Parathyroid adenoma (tissue), 2 donors: ENCODE data around the gene SUPT3H.

Source experiments
- H2AFZ ChIP-seq: fragments of 300-600 bp; sonication (generic); one replicate; pipeline ENCODE4 v1.7.0; 2017; ENCODE audit warnings: antibody characterized with exemption, mild to moderate bottlenecking
- H3K27ac ChIP-seq: fragments of 300-600 bp; sonication (generic); one replicate; pipeline ENCODE4 v1.7.0; 2017
- H3K27me3 ChIP-seq: fragments of 300-600 bp; sonication (generic); one replicate; pipeline ENCODE4 v1.7.0; 2017; ENCODE audit warnings: low read length; ENCODE audit not compliant: control insufficient read depth, insufficient read depth
- H3K36me3 ChIP-seq: fragments of 300-600 bp; sonication (generic); one replicate; pipeline ENCODE4 v1.7.0; 2017; ENCODE audit warnings: low read length; ENCODE audit not compliant: control insufficient read depth, insufficient read depth
- H3K4me1 ChIP-seq: fragments of 300-600 bp; sonication (generic); one replicate; pipeline ENCODE4 v1.7.0; 2017; ENCODE audit warnings: control low read depth
- H3K4me2 ChIP-seq: fragments of 300-600 bp; sonication (generic); one replicate; pipeline ENCODE4 v1.7.0; 2017; ENCODE audit warnings: low read length
- H3K4me3 ChIP-seq: fragments of 300-600 bp; sonication (generic); one replicate; pipeline ENCODE4 v1.7.0; 2017; ENCODE audit warnings: low read depth, low read length
- H3K79me2 ChIP-seq: fragments of 300-600 bp; sonication (generic); one replicate; pipeline ENCODE4 v1.7.0; 2017; ENCODE audit warnings: control low read depth
- H3K9ac ChIP-seq: fragments of 300-600 bp; sonication (generic); one replicate; pipeline ENCODE4 v1.7.0; 2017; ENCODE audit warnings: mild to moderate bottlenecking
- H3K9me3 ChIP-seq: fragments of 300-600 bp; sonication (generic); one replicate; pipeline ENCODE4 v1.7.0; 2017; ENCODE audit warnings: low read length; ENCODE audit not compliant: control insufficient read depth
- CTCF ChIP-seq: fragments of 300-600 bp; sonication (generic); IDR thresholded peaks from one replicate; pipeline ENCODE4 v1.7.0; 2017; ENCODE audit warnings: antibody characterized with exemption, mild to moderate bottlenecking
- donor health status: primary hyperparathyroidism.

Gene SUPT3H

GRCh38 chr6:45057711-45058110 is 320.0 kb downstream of the SUPT3H start:
- H2AFZ ChIP-seq = no peak overlapping the region
- no peak overlapping the region for H3K27ac ChIP-seq
- H3K9me3 ChIP-seq = no peaks in the 10 kb centered on the region
- H3K4me1 ChIP-seq = no peaks in the 10 kb centered on the region
- no peaks in the 10 kb centered on the region for H3K36me3 ChIP-seq
- no peak overlapping the region for H3K4me2 ChIP-seq
- no peak overlapping the region for H3K9ac ChIP-seq
- no peaks in the 10 kb centered on the region for H3K27me3 ChIP-seq
- no peaks in the 10 kb centered on the region for H3K79me2 ChIP-seq
- H3K4me3 ChIP-seq = no peak overlapping the region
- TF ChIP-seq CTCF = no peak

- Histone ChIP-seq H3K9me3 (no peaks in the 10 kb centered on the region), H3K36me3 (no peaks in the 10 kb centered on the region), H3K27me3 (no peaks in the 10 kb centered on the region), H3K4me1 (no peaks in the 10 kb centered on the region), H3K4me2 (no peak overlapping the region), H3K4me3 (no peak overlapping the region), H3K27ac (no peak overlapping the region), H2AFZ (no peak overlapping the region), H3K9ac (no peak overlapping the region), H3K79me2 (no peaks in the 10 kb centered on the region)
- TF ChIP-seq CTCF = no peak
Observed at GRCh38 chr6:45054610-45055009, 323.1 kb downstream of the SUPT3H start.

GRCh38 chr6:45052325-45052724 is 325.4 kb downstream of the SUPT3H start:
- H3K4me3 ChIP-seq = no peak overlapping the region
- no peak for TF ChIP-seq CTCF
- no peak overlapping the region for H3K4me2 ChIP-seq
- H3K9ac ChIP-seq = no peak overlapping the region
- no peak overlapping the region for H3K27ac ChIP-seq
- no peaks in the 10 kb centered on the region for H3K27me3 ChIP-seq
- no peaks in the 10 kb centered on the region for H3K9me3 ChIP-seq
- H2AFZ ChIP-seq = no peak overlapping the region
- no peaks in the 10 kb centered on the region for H3K36me3 ChIP-seq
- no peaks in the 10 kb centered on the region for H3K79me2 ChIP-seq
- H3K4me1 ChIP-seq = no peaks in the 10 kb centered on the region

GRCh38 chr6:45049188-45049843 is 328.4 kb downstream of the SUPT3H start:
- Histone ChIP-seq H2AFZ (no peak overlapping the region), H3K9me3 (no peaks in the 10 kb centered on the region), H3K27ac (no peak overlapping the region), H3K4me1 (no peaks in the 10 kb centered on the region), H3K4me2 (no peak overlapping the region), H3K36me3 (no peaks in the 10 kb centered on the region), H3K27me3 (no peaks in the 10 kb centered on the region), H3K4me3 (no peak overlapping the region), H3K79me2 (no peaks in the 10 kb centered on the region), H3K9ac (no peak overlapping the region)
- TF ChIP-seq CTCF = no peak

- H3K4me1 ChIP-seq = no peaks in the 10 kb centered on the region
- no peaks in the 10 kb centered on the region for H3K36me3 ChIP-seq
- H3K4me3 ChIP-seq = no peak overlapping the region
- no peaks in the 10 kb centered on the region for H3K9me3 ChIP-seq
- TF ChIP-seq CTCF = no peak
- no peak overlapping the region for H3K9ac ChIP-seq
- no peak overlapping the region for H2AFZ ChIP-seq
- no peak overlapping the region for H3K27ac ChIP-seq
- H3K27me3 ChIP-seq = no peaks in the 10 kb centered on the region
- H3K4me2 ChIP-seq = no peak overlapping the region
- H3K79me2 ChIP-seq = no peaks in the 10 kb centered on the region
Observed at GRCh38 chr6:45047573-45047972, 330.2 kb downstream of the SUPT3H start.
